Right ventricle myocardium inferior (tissue), 1 donor: ENCODE results near the gene RPS6KL1. TPM values are rescaled to one million over a fixed set of nuclear protein-coding genes. Genes with fewer than 3 reads are reported as not detected.

Source experiments
- ATAC-seq: fragments of 200-7000 bp; cut with Tn5 transposase; one replicate; pipeline ENCODE4 v1.9.1; 2020; ENCODE audit warnings: mild to moderate bottlenecking, moderate library complexity
- DNase-seq: peaks from one replicate; pipeline ENCODE4 v3.0.0; 2021; ENCODE audit errors: missing footprints
- intact Hi-C: fragments of 100-400 bp; cut with DNase I; formaldehyde crosslinking; loops from one replicate; pipeline ENCODE4 v1.11.0; 2022
- long read RNA-seq: library from polyadenylated mRNA; unstranded; transcript quantifications from one replicate; pipeline ENCODE4 v2.0.0, GENCODE V29; 2021
- total RNA-seq: library from RNA; stranded (reverse); fragmentation: NEBNext Ultra II Directional; extraction: Animal tissue kit (Norgen Biotek cat#: 25700); gene quantifications from one replicate; pipeline ENCODE4 v1.2.1, GENCODE V29; 2021
- donor health status: DM: no; HTN: yes; CAD: no; lungs with severe emphysema.

The RPS6KL1 gene
- total RNA-seq = 19.1 TPM
- long read RNA-seq, partial matches to known transcripts = 7 of 27 reads
- long read RNA-seq, other reads (novel, unspliced or antisense) = 17 of 27 reads

- DNase-seq (peak; percentile 94), ATAC-seq (peak; percentile 95)
- intact Hi-C loops = no loop called here
Observed at GRCh38 chr14:74922752-74923401, at the start of gene RPS6KL1. Gene RPS6KL1, minus strand, starts transcription at chr14:74923260. Its CDS starts 1,719 bp downstream, at chr14:74921541.

GRCh38 chr14:74968811-74969210, 45.8 kb upstream of the RPS6KL1 start:
- DNase-seq (no peak), ATAC-seq (no peak)
- intact Hi-C loops = no loop called here

GRCh38 chr14:74965486-74966153, 42.6 kb upstream of the RPS6KL1 start:
- DNase-seq (no peak), ATAC-seq (no peak)
- intact Hi-C loops = no loop called here

GRCh38 chr14:74964787-74965485, 41.9 kb upstream of the RPS6KL1 start:
- ATAC-seq (no peak), DNase-seq (no peak)
- intact Hi-C loops = no loop called here

GRCh38 chr14:74963705-74964271, 40.7 kb upstream of the RPS6KL1 start:
- DNase-seq (no peak), ATAC-seq (peak; percentile 68)
- intact Hi-C loops = no loop called here

- intact Hi-C loops = no loop called here
- peak; percentile 26 for ATAC-seq
- no peak for DNase-seq
Observed at GRCh38 chr14:74963178-74963704, 40.2 kb upstream of the RPS6KL1 start.

- ATAC-seq (no peak), DNase-seq (no peak)
- intact Hi-C loops = no loop called here
Observed at GRCh38 chr14:74962493-74962892, 39.4 kb upstream of the RPS6KL1 start.

- DNase-seq (no peak), ATAC-seq (no peak)
- intact Hi-C loops = no loop called here
Observed at GRCh38 chr14:74962046-74962445, 39.0 kb upstream of the RPS6KL1 start.

- DNase-seq = peak; percentile 53
- intact Hi-C loops = no loop called here
- ATAC-seq = no peak
Observed at GRCh38 chr14:74961238-74961911, 38.3 kb upstream of the RPS6KL1 start.

- DNase-seq (no peak), ATAC-seq (no peak)
- intact Hi-C loops = no loop called here
Observed at GRCh38 chr14:74960736-74961135, 37.7 kb upstream of the RPS6KL1 start.

- intact Hi-C loops = no loop called here
- ATAC-seq (no peak), DNase-seq (no peak)
Observed at GRCh38 chr14:74959596-74960180, 36.6 kb upstream of the RPS6KL1 start.

- no peak for DNase-seq
- intact Hi-C loops = no loop called here
- no peak for ATAC-seq
Observed at GRCh38 chr14:74956280-74957072, 33.4 kb upstream of the RPS6KL1 start.

- ATAC-seq = no peak
- intact Hi-C loops = no loop called here
- DNase-seq = no peak
Observed at GRCh38 chr14:74956027-74956279, 32.9 kb upstream of the RPS6KL1 start.

GRCh38 chr14:74955229-74956026, 32.4 kb upstream of the RPS6KL1 start, which contains the start of gene PGF:
Gene PGF, minus strand, starts transcription at chr14:74955597. Its CDS starts 355 bp downstream, at chr14:74955242.
- DNase-seq (peak; percentile 84), ATAC-seq (peak; percentile 83)
- intact Hi-C loops = no loop called here

- intact Hi-C loops = no loop called here
- DNase-seq (peak; percentile 71), ATAC-seq (no peak)
Observed at GRCh38 chr14:74954947-74955228, 31.8 kb upstream of the RPS6KL1 start.

GRCh38 chr14:74954232-74954946, 31.3 kb upstream of the RPS6KL1 start:
- DNase-seq (peak; percentile 69), ATAC-seq (peak; percentile 9)
- intact Hi-C loops = no loop called here

- intact Hi-C loops = no loop called here
- ATAC-seq = no peak
- no peak for DNase-seq
Observed at GRCh38 chr14:74953686-74954085, 30.6 kb upstream of the RPS6KL1 start.
